ENCODE data around the gene BLTP3A. TPM values are rescaled to one million over a fixed set of nuclear protein-coding genes. Genes with fewer than 3 reads are reported as not detected.

The BLTP3A gene
- total RNA-seq, 1 donor from 2014 or later: 12.6 TPM

DNA sequence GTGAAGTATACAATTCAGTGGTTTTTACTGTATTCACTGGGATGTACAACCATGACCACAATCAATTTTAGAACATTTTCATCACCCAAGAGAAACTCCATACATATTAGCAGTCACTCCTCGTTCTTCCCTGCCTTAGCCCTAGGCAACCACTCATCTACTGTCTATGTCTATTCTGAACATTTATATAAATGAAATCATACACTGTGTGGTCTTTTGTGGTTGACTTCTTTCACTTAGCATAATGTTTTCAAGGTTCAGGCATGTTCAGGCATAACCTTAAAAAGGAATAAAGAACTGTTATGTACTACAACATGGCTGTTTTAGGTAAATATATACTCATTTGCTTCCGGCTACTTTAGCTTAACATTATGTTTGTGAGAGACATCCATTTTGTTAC, 37.3 kb downstream of the BLTP3A start:
- H3K4me3 Mint-ChIP-seq: no peak overlapping the region
- H3K27me3 Mint-ChIP-seq: no peaks in the 10 kb centered on the region
- H3K4me1 Mint-ChIP-seq: no peaks in the 10 kb centered on the region
- DNase-seq (no peak), ATAC-seq (ENCODE audit: low read depth) (no peak)
- no peaks in the 10 kb centered on the region for H3K9me3 Mint-ChIP-seq
- intact Hi-C loops (cut with micrococcal nuclease): no loop called here
- ChIA-PET CTCF (interaction anchor here (0.5 kb wide), 1 partner anchor 907 kb away, joined by 4 read pairs; no protein-coding TSS in a partner anchor), POLR2A (no interaction called here)
- no peak for TF ChIP-seq CTCF (IDR thresholded peaks at IDR 0.05)
- H3K36me3 Mint-ChIP-seq (ENCODE audit: low read depth): peaks cover 47% of the 10 kb centered on the region
- no peak overlapping the region for H3K27ac Mint-ChIP-seq

DNA sequence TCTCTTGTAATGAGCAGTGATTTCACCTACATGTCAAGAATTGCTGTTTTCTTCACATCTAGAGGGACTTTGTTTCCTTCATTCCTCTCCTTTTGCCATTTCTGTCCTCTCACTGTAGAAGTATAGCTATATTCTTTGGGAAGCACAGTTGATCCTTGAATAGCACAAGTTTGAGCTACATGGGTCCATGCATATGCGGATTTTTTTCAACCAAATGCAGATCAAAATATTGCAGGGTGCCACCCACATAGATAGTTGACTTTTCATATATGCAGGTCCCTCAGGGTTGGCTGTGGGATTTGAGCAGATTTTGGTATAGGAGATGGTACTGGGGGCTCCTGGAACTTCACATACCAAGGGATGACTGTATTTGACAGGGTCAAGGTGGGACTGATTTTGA, 41.1 kb downstream of the BLTP3A start:
- DNase-seq (no peak), ATAC-seq (ENCODE audit: low read depth) (no peak)
- no peak overlapping the region for H3K27ac Mint-ChIP-seq
- TF ChIP-seq CTCF (IDR thresholded peaks at IDR 0.05): no peak
- no peaks in the 10 kb centered on the region for H3K27me3 Mint-ChIP-seq
- no peaks in the 10 kb centered on the region for H3K9me3 Mint-ChIP-seq
- no peak overlapping the region for H3K4me3 Mint-ChIP-seq
- intact Hi-C loops (cut with micrococcal nuclease): no loop called here
- no peaks in the 10 kb centered on the region for H3K4me1 Mint-ChIP-seq
- H3K36me3 Mint-ChIP-seq (ENCODE audit: low read depth): peaks cover 59% of the 10 kb centered on the region
- ChIA-PET POLR2A (no interaction called here), CTCF (no interaction called here)

DNA sequence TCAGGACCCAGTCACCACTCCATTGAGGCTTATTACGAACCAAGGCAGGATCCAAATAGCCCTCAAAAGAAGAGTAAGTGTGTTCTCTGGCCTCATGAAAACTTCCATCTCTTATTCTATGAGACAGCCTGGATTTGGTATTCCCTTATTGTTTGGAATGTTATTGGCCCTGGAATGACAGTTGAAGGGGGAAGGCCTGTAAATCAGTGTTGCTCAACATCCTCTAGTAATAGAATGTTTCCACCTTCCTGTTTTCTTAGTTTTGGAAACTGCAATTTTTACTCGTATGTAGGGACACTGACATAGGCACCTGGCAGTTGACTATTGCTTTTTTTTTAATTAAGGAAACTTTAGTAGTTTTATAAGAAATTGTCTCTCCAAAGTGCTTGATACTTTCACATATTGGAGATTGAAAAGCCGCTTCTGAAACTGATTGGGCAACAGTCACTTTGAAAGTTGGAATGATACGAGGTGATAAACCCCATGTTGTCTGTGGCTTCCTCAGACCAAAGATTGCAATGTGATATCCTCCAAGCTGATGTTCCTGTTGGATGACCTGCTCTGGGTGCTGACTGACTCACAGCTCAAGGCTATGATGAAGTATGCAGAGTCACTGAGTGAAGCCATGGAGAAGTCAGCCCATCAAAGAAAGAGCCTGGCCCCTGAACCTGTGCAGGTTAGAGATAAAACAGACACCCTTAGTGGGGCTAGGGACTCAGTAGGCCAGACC, 43.1 kb downstream of the BLTP3A start:
- Mint-ChIP-seq H3K4me1 (no peaks in the 10 kb centered on the region), H3K27me3 (no peaks in the 10 kb centered on the region), H3K36me3 (ENCODE audit: low read depth) (peaks cover 66% of the 10 kb centered on the region), H3K4me3 (no peak overlapping the region), H3K27ac (no peak overlapping the region), H3K9me3 (no peaks in the 10 kb centered on the region)
- TF ChIP-seq CTCF (IDR thresholded peaks at IDR 0.05): no peak
- intact Hi-C loops (cut with micrococcal nuclease): no loop called here
- DNase-seq (no peak), ATAC-seq (ENCODE audit: low read depth) (no peak)
- ChIA-PET CTCF (no interaction called here), POLR2A (no interaction called here)

DNA sequence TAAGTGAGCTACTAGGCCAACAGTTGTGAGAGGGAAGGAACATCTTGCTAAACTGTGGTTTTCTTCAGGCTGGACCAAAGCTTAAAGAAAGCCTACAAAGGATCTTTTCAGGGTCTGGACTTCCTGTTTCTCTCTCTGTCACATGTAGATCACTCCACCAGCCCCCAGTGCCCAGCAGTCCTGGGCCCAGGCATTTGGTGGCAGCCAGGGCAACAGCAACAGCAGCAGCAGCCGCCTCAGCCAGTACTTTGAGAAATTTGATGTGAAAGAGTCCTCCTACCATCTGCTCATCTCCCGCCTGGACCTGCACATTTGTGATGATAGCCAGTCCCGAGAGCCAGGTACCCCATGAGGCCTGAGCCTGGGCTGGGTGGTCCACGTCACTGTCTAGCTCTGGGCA, 44.1 kb downstream of the BLTP3A start:
- TF ChIP-seq CTCF (IDR thresholded peaks at IDR 0.05): no peak
- POLR2A ChIA-PET: no interaction called here
- Mint-ChIP-seq H3K36me3 (ENCODE audit: low read depth) (peaks cover 63% of the 10 kb centered on the region), H3K4me3 (no peak overlapping the region), H3K27me3 (no peaks in the 10 kb centered on the region), H3K27ac (no peak overlapping the region), H3K4me1 (no peaks in the 10 kb centered on the region), H3K9me3 (no peaks in the 10 kb centered on the region)
- ATAC-seq (ENCODE audit: low read depth): no peak
- CTCF ChIA-PET: no interaction called here
- no peak for DNase-seq
- intact Hi-C loops (cut with micrococcal nuclease): no loop called here

- DNase-seq (no peak), ATAC-seq (ENCODE audit: low read depth) (no peak)
- Mint-ChIP-seq H3K27me3 (no peaks in the 10 kb centered on the region), H3K27ac (no peak overlapping the region), H3K36me3 (ENCODE audit: low read depth) (peaks cover 60% of the 10 kb centered on the region), H3K4me1 (no peaks in the 10 kb centered on the region), H3K9me3 (no peaks in the 10 kb centered on the region), H3K4me3 (no peak overlapping the region)
- ChIA-PET POLR2A (no interaction called here), CTCF (no interaction called here)
- intact Hi-C loops (cut with micrococcal nuclease): no loop called here
- no peak for TF ChIP-seq CTCF (IDR thresholded peaks at IDR 0.05)
These were observed 44.6 kb downstream of the BLTP3A start for GRCh38 chr6:34836451-34836850.

Measured in activated B cell treated with CpG ODN at 0.5 μM for 24 hours (primary cell).